Activated CD4-positive, alpha-beta T cell treated with anti-CD3 and anti-CD28 coated beads, Interleukin-2, amount 10 ng/mL, durations not matched to agents 7 days and 5 days (primary cell): ENCODE results near the gene LHFPL2. TPM values are rescaled to one million over a fixed set of nuclear protein-coding genes. Genes with fewer than 3 reads are reported as not detected.

Experiments used
- CTCF ChIA-PET: fragments of 350-600 bp; sonication (Branson Sonifier 250); formaldehyde crosslinking; loops from one replicate; lab custom pipeline; 2021; ENCODE audit warnings: antibody characterized with exemption; lab: Charles Lee
- POLR2A ChIA-PET: fragments of 350-600 bp; sonication (Branson Sonifier 250); formaldehyde crosslinking; loops from one replicate; lab custom pipeline; 2021; ENCODE audit warnings: antibody characterized with exemption; lab: Charles Lee
- DNase-seq: peaks from one replicate; pipeline ENCODE4 v3.0.0-alpha.2; 2020
- H3K27ac Mint-ChIP-seq: one replicate; pipeline ENCODE4 v1.8.0; 2021; ENCODE audit warnings: mild to moderate bottlenecking, moderate library complexity, mixed read lengths
- H3K27me3 Mint-ChIP-seq: one replicate; pipeline ENCODE4 v1.8.0; 2021; ENCODE audit warnings: mixed read lengths
- H3K36me3 Mint-ChIP-seq: one replicate; pipeline ENCODE4 v1.8.0; 2021; ENCODE audit warnings: low read depth, mixed read lengths
- H3K4me1 Mint-ChIP-seq: one replicate; pipeline ENCODE4 v1.8.0; 2021; ENCODE audit warnings: mixed read lengths
- H3K4me3 Mint-ChIP-seq: one replicate; pipeline ENCODE4 v1.8.0; 2021; ENCODE audit warnings: mild to moderate bottlenecking, moderate library complexity, mixed read lengths
- H3K9me3 Mint-ChIP-seq: one replicate; pipeline ENCODE4 v1.8.0; 2021; ENCODE audit warnings: mixed read lengths
- total RNA-seq, 2 experiments: library from RNA; stranded (reverse); gene quantifications; one replicate each; pipeline ENCODE4 v1.2.3, GENCODE V29; 2021

LHFPL2 gene
- total RNA-seq, 2 experiments from 2014 or later, result 0.15 to 0.37 TPM

DNA sequence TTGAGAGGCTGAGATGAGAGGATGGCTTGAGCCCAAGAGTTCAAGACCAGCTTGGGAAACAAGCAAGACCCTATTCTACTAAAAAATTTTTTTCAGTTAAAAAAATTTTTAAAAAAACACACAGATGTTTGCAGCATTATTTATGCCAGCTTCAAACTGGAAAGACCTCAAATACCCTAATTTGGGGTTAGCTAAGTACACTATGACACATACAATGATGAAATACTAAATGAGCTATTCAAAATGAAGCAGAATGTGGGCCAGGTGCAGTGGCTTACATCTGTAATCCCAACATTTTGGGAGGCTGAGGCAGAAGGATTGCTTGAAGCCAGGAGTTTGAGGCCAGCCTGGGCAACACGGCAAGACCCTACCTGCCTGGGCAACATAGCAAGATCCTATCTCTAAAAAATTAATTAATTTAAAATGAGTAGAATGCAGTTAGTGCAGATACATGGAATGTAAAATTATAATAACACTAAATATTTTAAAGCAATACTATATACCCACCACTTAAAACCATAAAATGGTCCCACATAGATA lies 44.9 kb downstream of the LHFPL2 start:
- no peaks in the 10 kb centered on the region for H3K4me1 Mint-ChIP-seq
- H3K36me3 Mint-ChIP-seq, result no peaks in the 10 kb centered on the region
- H3K9me3 Mint-ChIP-seq, result no peaks in the 10 kb centered on the region
- no peak overlapping the region for H3K4me3 Mint-ChIP-seq
- peaks cover 6% of the 10 kb centered on the region for H3K27me3 Mint-ChIP-seq
- CTCF ChIA-PET, result no interaction called here
- H3K27ac Mint-ChIP-seq, result no peak overlapping the region
- DNase-seq, result no peak
- POLR2A ChIA-PET, result no interaction called here

DNA sequence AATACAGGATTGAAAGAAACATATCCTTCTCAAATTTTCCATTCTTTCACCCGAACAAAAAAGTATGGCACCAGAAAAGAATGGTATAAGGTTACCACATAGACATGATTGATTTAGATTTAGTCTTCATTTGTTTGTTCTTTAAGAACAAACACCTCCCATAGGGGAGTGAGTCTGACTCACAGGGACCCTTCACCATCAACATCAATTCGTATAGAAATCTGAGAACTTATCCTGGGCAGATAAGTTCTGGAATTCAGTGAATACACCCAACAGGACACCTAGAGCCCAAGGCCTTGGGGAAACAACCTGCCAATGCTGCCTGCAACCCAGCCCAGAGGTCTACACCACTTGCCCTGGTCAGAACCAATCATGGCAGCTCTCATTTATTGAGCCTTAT lies 46.2 kb downstream of the LHFPL2 start:
- DNase-seq, result no peak
- ChIA-PET POLR2A (no interaction called here), CTCF (no interaction called here)
- peaks cover 4% of the 10 kb centered on the region for H3K27me3 Mint-ChIP-seq
- H3K9me3 Mint-ChIP-seq, result no peaks in the 10 kb centered on the region
- H3K4me3 Mint-ChIP-seq, result no peak overlapping the region
- no peaks in the 10 kb centered on the region for H3K4me1 Mint-ChIP-seq
- no peaks in the 10 kb centered on the region for H3K36me3 Mint-ChIP-seq
- H3K27ac Mint-ChIP-seq, result no peak overlapping the region

DNA sequence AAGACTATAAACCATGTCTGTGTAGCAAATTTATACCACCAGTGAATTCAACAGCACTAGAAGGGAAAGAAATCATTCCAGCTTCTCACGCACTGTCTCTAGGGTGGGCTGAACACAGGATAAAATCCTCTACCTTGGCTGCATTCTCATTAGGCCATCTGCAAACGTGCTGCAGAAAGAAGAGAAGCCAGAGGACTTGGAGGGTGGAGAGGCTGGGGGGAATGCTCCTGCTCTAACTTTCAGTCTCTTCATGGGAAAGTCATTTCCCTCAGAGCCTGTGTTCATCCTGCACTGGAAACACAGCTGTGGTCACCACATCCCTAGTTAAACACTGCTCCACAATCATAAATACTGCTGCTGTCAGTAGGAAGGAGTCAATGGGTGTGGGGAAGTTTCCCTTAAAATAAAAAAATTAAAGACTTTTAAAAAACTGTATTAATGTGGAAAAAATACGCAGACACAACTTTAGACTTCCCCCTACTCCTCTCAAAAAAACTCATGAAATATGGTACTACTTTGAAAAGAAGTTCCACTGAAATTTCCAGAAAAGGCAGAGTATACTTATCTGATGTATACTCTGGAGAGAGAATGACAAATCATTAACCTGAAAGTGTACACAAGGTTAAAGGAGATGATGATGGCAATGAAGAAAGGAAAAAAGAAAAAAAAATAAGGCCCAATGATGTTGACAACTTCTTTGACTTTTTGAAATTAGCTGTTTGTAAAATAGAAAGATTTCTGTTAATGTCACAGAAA lies 46.8 kb downstream of the LHFPL2 start:
- Mint-ChIP-seq H3K36me3 (no peaks in the 10 kb centered on the region), H3K9me3 (no peaks in the 10 kb centered on the region), H3K4me3 (no peak overlapping the region), H3K4me1 (no peaks in the 10 kb centered on the region), H3K27me3 (peaks cover under 1% of the 10 kb centered on the region), H3K27ac (no peak overlapping the region)
- ChIA-PET POLR2A (no interaction called here), CTCF (no interaction called here)
- no peak for DNase-seq

DNA sequence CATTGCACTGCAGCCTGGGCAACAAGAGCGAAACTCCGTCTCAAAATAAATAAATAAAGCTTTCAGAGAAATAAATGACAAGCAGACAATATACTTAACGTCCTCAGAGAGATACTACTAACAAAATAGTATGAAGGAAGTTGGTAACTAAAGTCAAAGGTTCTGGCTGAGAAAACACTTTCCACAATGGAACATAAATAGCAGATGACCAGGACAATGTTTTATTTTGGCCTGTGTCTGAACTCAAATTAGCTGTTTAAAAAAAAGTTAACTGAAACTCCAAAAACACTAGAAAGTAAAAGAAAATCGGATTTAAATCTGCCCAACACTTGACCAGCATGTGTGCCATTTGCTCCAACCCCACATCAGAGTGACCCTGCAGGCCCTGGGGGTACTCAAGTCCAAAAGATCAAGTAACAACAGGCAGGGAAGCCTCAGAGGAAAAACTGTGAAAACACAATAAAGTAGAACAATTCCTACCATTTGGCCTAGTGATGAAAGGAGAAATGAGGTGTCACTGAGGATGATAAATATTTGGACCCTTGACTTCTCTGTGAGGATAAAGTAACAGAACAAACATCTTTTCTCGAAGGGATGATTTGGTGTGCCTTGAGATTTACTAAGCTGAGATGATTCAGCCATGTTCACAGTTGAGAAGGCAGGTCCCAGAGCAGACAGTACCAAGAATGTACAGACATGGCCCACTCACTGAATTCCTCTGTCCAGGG lies 47.7 kb downstream of the LHFPL2 start:
- ChIA-PET POLR2A (no interaction called here), CTCF (no interaction called here)
- Mint-ChIP-seq H3K4me1 (no peaks in the 10 kb centered on the region), H3K27ac (no peak overlapping the region), H3K9me3 (no peaks in the 10 kb centered on the region), H3K4me3 (no peak overlapping the region), H3K36me3 (no peaks in the 10 kb centered on the region), H3K27me3 (peaks cover 4% of the 10 kb centered on the region)
- no peak for DNase-seq

DNA sequence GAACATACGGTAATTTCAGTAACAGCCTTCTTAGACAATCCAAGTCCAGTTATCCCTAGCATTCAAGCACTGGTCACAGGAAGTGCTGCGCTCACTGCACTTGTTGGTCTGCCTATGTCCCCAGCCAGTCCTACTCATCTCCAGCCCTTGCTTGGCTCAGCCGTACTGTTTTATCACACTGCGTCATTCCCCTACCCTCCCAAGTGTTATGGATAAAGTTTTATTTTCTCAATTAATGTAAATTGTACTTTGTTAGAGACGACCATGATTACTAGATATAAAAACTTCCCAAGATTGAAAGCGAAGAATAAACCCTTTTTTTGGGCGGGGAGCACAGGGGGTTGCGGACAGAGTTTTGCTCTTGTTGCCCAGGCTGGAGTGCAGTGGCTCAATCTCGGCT lies 49.6 kb downstream of the LHFPL2 start:
- Mint-ChIP-seq H3K9me3 (no peaks in the 10 kb centered on the region), H3K4me3 (no peak overlapping the region), H3K4me1 (no peaks in the 10 kb centered on the region), H3K27me3 (peaks cover 4% of the 10 kb centered on the region), H3K27ac (no peak overlapping the region), H3K36me3 (no peaks in the 10 kb centered on the region)
- DNase-seq, result no peak
- ChIA-PET POLR2A (no interaction called here), CTCF (interaction anchor here (0.7 kb wide), 1 partner anchor 71 kb away, joined by 3 read pairs; no protein-coding TSS in a partner anchor)

DNA sequence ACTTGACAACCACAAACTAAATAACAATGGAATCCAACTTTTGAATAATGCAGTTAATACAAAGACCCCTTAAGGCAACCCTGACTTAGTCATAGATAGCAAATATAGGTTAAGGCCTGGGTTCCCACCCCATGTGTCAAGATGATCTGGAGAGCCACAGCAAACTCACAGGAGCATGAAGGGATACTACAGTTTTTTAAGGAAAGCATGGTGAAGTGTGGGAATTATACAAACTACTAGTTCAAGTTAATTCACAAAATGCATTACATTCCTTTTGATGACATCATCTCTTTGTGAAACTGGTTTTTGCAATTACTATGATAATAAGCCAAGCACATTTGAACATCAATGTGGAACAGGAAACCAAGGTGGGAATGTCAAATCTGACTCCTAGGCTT lies 50.6 kb downstream of the LHFPL2 start:
- Mint-ChIP-seq H3K36me3 (no peaks in the 10 kb centered on the region), H3K9me3 (no peaks in the 10 kb centered on the region), H3K4me3 (no peak overlapping the region), H3K27ac (no peak overlapping the region), H3K4me1 (no peaks in the 10 kb centered on the region), H3K27me3 (peaks cover 8% of the 10 kb centered on the region)
- CTCF ChIA-PET, result no interaction called here
- POLR2A ChIA-PET, result no interaction called here
- DNase-seq, result no peak

DNA sequence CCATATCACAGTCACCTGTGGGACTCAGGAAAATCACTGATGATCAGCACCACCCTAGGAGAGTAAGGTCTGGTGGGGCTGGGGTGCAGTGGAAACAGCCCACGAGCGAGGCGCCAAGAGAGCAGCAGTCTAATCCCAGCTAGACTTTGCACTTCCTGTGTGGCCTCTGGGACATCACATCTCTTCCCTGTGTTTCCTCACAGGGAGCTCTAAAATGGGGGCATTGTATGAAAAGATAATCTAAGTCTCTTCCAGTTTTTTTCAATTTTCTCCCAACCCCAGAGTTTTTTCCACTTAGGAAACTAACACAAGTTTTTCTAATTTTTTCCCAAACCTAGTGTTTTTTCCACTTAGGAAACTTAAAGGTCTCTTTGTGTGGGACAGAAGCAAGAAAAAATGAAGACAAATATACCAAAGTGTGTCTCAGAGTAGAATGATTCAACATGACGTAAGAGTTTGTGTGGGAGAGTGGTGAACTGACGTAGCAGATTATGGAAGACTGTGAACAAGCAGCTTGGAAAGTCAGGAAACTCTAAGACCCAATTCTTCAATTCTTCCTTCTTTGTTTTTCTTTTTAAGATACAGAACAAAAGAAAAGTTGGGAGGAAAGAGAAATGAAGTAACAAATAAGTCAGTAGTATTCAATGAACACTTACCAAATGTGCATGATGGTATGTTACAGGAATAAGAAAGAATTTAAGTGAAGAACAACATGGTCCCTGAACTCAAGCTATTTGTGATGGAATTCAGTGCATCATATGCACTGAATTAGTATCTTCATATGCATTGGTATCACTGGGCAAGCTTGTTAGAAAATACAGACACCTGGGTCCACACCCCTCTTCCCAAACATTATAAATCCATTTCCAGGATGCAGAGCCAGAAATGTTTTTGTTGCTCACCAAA lies 51.3 kb downstream of the LHFPL2 start:
- Mint-ChIP-seq H3K27me3 (peaks cover 8% of the 10 kb centered on the region), H3K27ac (no peak overlapping the region), H3K4me1 (peaks cover under 1% of the 10 kb centered on the region), H3K4me3 (no peak overlapping the region), H3K9me3 (no peaks in the 10 kb centered on the region), H3K36me3 (no peaks in the 10 kb centered on the region)
- ChIA-PET POLR2A (no interaction called here), CTCF (no interaction called here)
- DNase-seq, result no peak

DNA sequence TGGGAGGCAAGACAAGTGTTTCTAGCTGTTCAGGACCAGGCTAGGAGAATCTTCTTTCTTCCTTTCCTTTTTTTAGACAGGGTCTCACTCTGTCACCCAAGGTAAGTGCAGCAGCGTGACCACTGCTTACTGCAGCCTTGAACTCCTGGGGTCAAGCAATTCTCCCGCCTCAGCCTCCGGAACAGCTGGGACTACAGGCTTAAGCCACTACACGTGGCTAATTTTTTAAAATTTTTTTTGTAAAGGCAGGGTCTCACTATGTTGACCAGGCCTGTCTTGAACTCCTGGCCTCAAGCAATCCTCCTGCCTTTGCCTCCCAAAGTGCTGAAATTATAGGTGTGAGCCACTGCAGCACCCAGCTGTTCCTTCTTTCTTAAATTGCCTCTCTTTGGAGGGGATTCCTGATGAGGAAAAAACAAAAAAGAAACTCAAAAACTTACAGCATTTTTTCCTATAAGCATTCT lies 53.1 kb downstream of the LHFPL2 start:
- ChIA-PET CTCF (no interaction called here), POLR2A (no interaction called here)
- H3K36me3 Mint-ChIP-seq, result no peaks in the 10 kb centered on the region
- no peak overlapping the region for H3K27ac Mint-ChIP-seq
- H3K4me3 Mint-ChIP-seq, result no peak overlapping the region
- H3K4me1 Mint-ChIP-seq, result peaks cover 2% of the 10 kb centered on the region
- no peaks in the 10 kb centered on the region for H3K9me3 Mint-ChIP-seq
- peaks cover 13% of the 10 kb centered on the region for H3K27me3 Mint-ChIP-seq
- DNase-seq, result no peak

DNA sequence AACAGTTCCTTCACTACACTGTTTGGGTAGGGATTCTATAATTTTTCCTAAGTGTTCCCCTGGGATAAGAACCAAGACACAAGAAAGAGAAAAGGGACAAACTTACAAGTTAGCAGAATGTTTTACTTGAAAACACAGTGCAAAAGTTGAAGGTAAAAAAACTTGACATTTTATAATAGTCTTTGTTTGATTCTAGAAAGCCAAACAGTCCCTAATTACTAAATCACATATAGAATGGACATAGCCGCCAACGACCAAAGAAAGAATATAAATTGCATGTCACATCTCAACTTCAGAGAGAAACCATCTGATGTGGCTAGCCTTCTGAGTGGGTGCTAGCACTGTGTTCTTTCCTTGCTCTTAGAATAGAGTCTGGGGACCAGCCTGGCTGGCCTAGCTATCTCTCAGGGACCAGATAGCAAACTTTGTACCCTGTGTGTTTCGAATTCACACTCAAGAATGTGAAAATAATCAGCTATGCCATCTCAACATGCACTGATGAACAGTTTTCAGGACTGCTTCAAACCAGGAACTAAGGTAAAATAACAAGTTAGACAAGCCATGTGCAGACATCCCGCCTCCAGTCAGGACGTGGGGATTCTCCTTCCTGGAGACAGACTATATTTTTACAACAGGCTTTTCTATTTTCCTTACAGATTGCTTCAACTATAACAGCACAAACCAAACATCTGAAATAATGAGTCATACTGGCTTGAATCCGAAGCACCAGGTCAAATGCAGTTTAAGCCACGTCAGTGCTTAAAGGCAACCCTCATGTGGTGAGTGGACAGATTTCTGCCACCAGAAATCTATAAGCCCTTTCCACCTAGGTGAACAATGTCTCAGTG lies 53.7 kb downstream of the LHFPL2 start:
- Mint-ChIP-seq H3K4me3 (no peak overlapping the region), H3K27ac (no peak overlapping the region), H3K27me3 (peaks cover 13% of the 10 kb centered on the region), H3K36me3 (no peaks in the 10 kb centered on the region), H3K9me3 (no peaks in the 10 kb centered on the region), H3K4me1 (peaks cover 2% of the 10 kb centered on the region)
- POLR2A ChIA-PET, result no interaction called here
- no peak for DNase-seq
- CTCF ChIA-PET, result no interaction called here

DNA sequence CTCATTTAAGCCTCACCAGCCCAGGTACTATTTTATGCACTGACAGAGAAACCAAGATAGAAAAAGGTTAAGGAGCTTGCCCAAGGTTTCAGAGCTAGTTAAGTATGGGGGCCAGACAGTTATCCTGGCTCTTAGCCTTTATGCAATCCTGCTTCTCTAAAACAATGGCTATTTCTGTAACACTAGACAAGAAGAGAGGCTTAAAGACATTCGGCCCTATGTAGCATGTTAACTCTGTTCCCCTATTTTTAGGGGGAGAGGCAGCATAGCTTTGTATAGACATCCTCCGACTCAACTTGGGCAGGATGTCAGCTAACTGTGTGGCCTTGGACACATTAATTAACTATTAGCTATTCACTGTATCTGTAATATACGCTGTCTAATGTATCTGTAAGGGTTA lies 54.6 kb downstream of the LHFPL2 start:
- Mint-ChIP-seq H3K4me1 (peaks cover 2% of the 10 kb centered on the region), H3K4me3 (no peak overlapping the region), H3K27me3 (peaks cover 13% of the 10 kb centered on the region), H3K36me3 (no peaks in the 10 kb centered on the region), H3K9me3 (no peaks in the 10 kb centered on the region), H3K27ac (no peak overlapping the region)
- DNase-seq, result no peak
- POLR2A ChIA-PET, result no interaction called here
- CTCF ChIA-PET, result no interaction called here

DNA sequence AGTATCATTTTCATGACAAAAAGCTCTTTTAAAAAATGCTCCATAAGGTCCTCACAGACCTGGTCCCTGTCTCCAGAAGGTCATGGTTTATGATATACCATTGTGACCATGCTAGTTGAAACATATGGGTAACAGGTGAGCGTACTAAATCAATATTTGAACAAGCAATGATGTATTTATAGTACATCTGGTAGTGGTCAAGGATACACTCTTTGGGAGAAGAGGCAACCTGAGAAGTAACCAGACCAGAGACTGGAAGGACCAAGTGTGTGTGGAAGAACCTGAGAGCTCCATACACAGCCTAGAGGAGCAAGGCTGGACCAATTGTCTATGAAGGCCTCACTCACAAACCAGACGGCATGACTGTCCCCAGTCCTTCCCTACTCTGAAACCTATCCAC lies 55.1 kb downstream of the LHFPL2 start:
- H3K27me3 Mint-ChIP-seq, result peaks cover 13% of the 10 kb centered on the region
- CTCF ChIA-PET, result no interaction called here
- H3K27ac Mint-ChIP-seq, result no peak overlapping the region
- no peak overlapping the region for H3K4me3 Mint-ChIP-seq
- H3K4me1 Mint-ChIP-seq, result peaks cover 2% of the 10 kb centered on the region
- POLR2A ChIA-PET, result no interaction called here
- no peaks in the 10 kb centered on the region for H3K9me3 Mint-ChIP-seq
- DNase-seq, result no peak
- no peaks in the 10 kb centered on the region for H3K36me3 Mint-ChIP-seq

DNA sequence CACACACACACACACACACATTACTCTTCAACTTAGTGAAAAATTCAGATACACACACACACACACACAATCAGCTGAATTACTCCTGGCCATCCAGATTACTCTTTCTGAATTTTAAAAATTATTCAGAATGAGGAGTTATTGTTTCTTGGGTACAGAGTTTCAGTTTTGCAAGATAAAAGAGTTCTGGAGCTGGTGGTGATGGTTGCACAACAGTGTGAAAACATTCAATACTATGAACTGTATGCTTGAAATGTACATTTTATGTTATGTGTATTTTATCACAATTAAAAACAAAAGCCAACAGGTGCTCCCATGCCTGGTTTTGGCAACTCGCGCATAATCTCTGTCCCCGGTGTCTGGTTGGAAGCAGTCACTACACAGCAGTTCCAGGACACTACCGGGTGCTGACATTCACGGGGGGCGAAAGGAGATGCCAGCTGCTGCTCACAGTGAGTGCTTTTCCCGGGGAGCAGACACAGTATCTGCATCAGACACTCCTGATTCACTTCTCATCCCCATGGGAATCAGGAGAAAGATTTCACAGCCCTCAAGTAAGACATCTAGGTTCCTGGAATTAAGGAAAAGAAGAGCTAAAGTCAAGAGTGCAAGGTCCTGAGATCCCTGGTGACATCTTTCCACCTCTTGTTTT lies 55.7 kb downstream of the LHFPL2 start:
- peaks cover 13% of the 10 kb centered on the region for H3K27me3 Mint-ChIP-seq
- no peak overlapping the region for H3K27ac Mint-ChIP-seq
- no peaks in the 10 kb centered on the region for H3K36me3 Mint-ChIP-seq
- ChIA-PET POLR2A (no interaction called here), CTCF (no interaction called here)
- peaks cover 2% of the 10 kb centered on the region for H3K4me1 Mint-ChIP-seq
- H3K4me3 Mint-ChIP-seq, result no peak overlapping the region
- DNase-seq, result no peak
- H3K9me3 Mint-ChIP-seq, result no peaks in the 10 kb centered on the region
